ENCODE results near the gene ZNF592. TPM values are rescaled to one million over a fixed set of nuclear protein-coding genes. Genes with fewer than 3 reads are reported as not detected.

The ZNF592 gene
- total and polyA plus RNA-seq, 10 donors: 5.2 to 36.2 (median 32.5) TPM

DNA sequence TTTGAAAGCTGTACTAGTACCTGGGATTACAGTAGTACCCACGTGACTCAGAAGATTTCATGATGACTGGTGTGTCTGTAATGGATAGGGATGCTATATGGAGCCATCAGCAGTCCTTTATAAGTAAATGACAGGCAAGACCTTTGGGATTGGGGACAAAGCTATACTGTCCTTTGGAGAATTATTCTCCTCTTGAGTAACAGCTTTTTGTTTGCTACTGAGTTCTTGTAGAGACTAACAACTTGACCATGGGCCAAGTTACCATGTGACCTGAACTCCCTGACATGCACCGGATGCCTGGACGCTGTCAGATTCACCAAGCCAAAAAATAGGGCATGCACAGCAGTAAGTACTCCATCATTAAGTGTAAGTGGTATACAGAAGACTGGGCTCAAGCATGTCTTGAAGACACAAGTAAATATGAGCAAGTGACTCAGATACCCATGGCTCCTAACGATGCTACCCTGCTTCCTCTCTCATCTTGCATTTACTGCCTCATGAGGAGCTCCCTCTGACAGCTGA, 45.4 kb upstream of the ZNF592 start:
- DNase-seq: no peak
- 32 to 62% (median 43%) methylated on average over 4 of the region's 4 CpGs for WGBS, 5 donors
- H3K9me3 ChIP-seq: no peaks in the 10 kb centered on the region
- peaks cover 16 to 95% (median 53%) of the 10 kb centered on the region in 6 donors for H3K4me1 ChIP-seq
- H3K36me3 ChIP-seq: peaks cover 0 to 14% (median 2%) of the 10 kb centered on the region in 6 donors
- TF ChIP-seq, protein P1, sequence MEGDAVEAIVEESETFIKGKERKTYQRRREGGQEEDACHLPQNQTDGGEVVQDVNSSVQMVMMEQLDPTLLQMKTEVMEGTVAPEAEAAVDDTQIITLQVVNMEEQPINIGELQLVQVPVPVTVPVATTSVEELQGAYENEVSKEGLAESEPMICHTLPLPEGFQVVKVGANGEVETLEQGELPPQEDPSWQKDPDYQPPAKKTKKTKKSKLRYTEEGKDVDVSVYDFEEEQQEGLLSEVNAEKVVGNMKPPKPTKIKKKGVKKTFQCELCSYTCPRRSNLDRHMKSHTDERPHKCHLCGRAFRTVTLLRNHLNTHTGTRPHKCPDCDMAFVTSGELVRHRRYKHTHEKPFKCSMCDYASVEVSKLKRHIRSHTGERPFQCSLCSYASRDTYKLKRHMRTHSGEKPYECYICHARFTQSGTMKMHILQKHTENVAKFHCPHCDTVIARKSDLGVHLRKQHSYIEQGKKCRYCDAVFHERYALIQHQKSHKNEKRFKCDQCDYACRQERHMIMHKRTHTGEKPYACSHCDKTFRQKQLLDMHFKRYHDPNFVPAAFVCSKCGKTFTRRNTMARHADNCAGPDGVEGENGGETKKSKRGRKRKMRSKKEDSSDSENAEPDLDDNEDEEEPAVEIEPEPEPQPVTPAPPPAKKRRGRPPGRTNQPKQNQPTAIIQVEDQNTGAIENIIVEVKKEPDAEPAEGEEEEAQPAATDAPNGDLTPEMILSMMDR (IDR thresholded peaks at IDR 0.05 in 8 of 11, conservative IDR thresholded peaks at IDR 0.05 in 3 of 11): no peak
- TF ChIP-seq POLR2A (IDR thresholded peaks at IDR 0.05): no peak
- TF ChIP-seq POLR2AphosphoS5 (IDR thresholded peaks at IDR 0.05): peak in 1 of 3 donors; percentile 64
- peak overlapping the region in 5 of 8 donors; percentile 21 to 51 (median 48) for H3K27ac ChIP-seq
- H3K4me3 ChIP-seq: no peak overlapping the region
- intact Hi-C loops (cut with DNase I; ENCODE audit: low total_unique reads): loop anchor here (10.0 kb wide), 1 partner anchor 62 kb away; no protein-coding TSS in a partner anchor
- no peaks in the 10 kb centered on the region for H3K27me3 ChIP-seq (replicated peaks in 1 of 7)

DNA sequence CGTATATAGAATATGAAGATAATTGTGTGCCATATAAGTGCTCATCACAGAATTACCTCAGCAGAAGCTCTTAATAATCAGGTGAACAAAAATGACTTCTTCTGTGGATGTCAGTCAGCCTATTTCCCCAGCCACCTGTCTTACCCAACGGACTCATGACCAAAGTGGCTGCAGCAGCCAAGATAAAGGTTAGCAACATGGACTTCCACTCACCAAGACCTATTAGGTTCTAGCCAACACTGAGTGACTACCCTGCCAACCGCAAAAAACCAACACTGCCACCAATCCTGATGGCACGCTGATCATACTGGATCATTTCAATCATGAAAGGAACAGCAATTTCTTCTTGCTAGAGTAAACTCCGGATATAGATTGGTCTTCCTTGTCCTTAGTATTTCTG, 44.6 kb upstream of the ZNF592 start:
- no peak overlapping the region for H3K4me3 ChIP-seq

DNA sequence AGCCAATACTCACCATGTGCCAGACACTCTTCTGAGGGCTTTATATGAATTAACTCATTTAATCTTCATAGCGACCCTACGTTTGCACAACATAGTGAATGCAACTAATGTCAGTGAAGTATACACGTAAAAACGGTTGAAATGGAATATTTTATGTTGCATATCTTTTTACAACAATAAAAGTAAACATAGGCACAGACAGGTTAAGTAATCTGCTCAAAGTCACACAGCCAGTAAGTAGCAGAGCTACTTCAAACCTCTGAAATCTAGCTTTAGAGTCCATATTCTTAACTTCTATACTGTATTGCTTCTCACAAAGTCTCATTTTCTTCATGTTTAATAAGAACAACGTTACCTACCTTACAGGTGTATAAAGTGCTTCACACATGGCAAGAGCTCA, 34.0 kb upstream of the ZNF592 start:
- TF ChIP-seq, protein P1 (IDR thresholded peaks at IDR 0.05 in 8 of 11, conservative IDR thresholded peaks at IDR 0.05 in 3 of 11): no peak
- TF ChIP-seq POLR2A (IDR thresholded peaks at IDR 0.05) (no peak), POLR2AphosphoS5 (IDR thresholded peaks at IDR 0.05) (no peak)
- Histone ChIP-seq H3K4me1 (peaks cover 21 to 70% (median 44%) of the 10 kb centered on the region in 6 donors), H3K4me3 (peak overlapping the region in 5 of 8 donors; percentile 82 to 94 (median 86)), H3K27me3 (replicated peaks in 1 of 7) (no peaks in the 10 kb centered on the region), H3K27ac (peak overlapping the region in 1 of 8 donors; percentile 95), H3K9me3 (no peaks in the 10 kb centered on the region), H3K36me3 (peaks cover 0 to 29% (median 15%) of the 10 kb centered on the region in 6 donors)
- 80 to 87% (median 85%) methylated on average over 5 of the region's 5 CpGs for WGBS, 5 donors
- intact Hi-C loops (cut with DNase I; ENCODE audit: low total_unique reads): no loop called here
- DNase-seq: no peak

More for the DNA sequence above, 44.6 kb upstream of the ZNF592 start:
- H3K9me3 ChIP-seq: no peaks in the 10 kb centered on the region
- H3K36me3 ChIP-seq: peaks cover 0 to 15% (median 2%) of the 10 kb centered on the region in 6 donors
- H3K4me1 ChIP-seq: peaks cover 12 to 94% (median 55%) of the 10 kb centered on the region in 6 donors
- TF ChIP-seq, protein P1 (IDR thresholded peaks at IDR 0.05 in 8 of 11, conservative IDR thresholded peaks at IDR 0.05 in 3 of 11): no peak
- TF ChIP-seq POLR2AphosphoS5 (IDR thresholded peaks at IDR 0.05): no peak
- no peak for TF ChIP-seq POLR2A (IDR thresholded peaks at IDR 0.05)
- H3K27ac ChIP-seq: peak overlapping the region in 4 of 8 donors; percentile 21 to 51 (median 49)
- DNase-seq: no peak
- intact Hi-C loops (cut with DNase I; ENCODE audit: low total_unique reads): loop anchor here (10.0 kb wide), 1 partner anchor 61 kb away; no protein-coding TSS in a partner anchor
- H3K27me3 ChIP-seq (replicated peaks in 1 of 7): no peaks in the 10 kb centered on the region
- WGBS, 5 donors: 93 to 96% (median 95%) methylated on average over 5 of the region's 5 CpGs

DNA sequence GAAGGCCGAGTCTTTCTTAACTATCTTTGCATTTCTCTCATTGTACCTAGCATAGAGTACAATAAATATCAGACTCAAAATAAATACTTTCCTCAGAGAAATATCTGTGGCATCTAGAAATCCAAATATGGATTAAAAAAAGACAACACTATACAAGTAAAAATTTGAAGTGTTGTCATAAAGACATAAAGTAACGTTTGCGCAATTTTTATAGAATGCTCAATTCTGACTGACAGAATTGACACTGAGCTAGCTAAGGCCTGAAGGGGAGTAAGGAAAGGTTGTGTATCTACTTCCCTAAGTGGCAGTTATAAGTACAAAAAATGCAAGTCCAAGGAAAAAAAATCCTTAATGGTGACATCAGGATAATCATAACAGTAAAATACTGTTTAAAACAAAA, 33.6 kb upstream of the ZNF592 start:
- WGBS, 5 donors: 58 to 69% (median 62%) methylated on average over 3 of the region's 3 CpGs
- TF ChIP-seq, protein P1 (IDR thresholded peaks at IDR 0.05 in 8 of 11, conservative IDR thresholded peaks at IDR 0.05 in 3 of 11): no peak
- TF ChIP-seq POLR2A (IDR thresholded peaks at IDR 0.05): no peak
- TF ChIP-seq POLR2AphosphoS5 (IDR thresholded peaks at IDR 0.05): no peak
- H3K36me3 ChIP-seq: peaks cover 0 to 24% (median 12%) of the 10 kb centered on the region in 6 donors
- no peaks in the 10 kb centered on the region for H3K27me3 ChIP-seq (replicated peaks in 1 of 7)
- intact Hi-C loops (cut with DNase I; ENCODE audit: low total_unique reads): no loop called here
- peaks cover 21 to 68% (median 44%) of the 10 kb centered on the region in 6 donors for H3K4me1 ChIP-seq
- no peaks in the 10 kb centered on the region for H3K9me3 ChIP-seq
- peak overlapping the region; percentile 82 to 97 (median 87) for H3K4me3 ChIP-seq
- no peak for DNase-seq
- H3K27ac ChIP-seq: peak overlapping the region in 6 of 8 donors; percentile 94 to 98 (median 96)

Data from spleen (tissue), 11 donors.